Measurements from ENCODE around the gene COL18A1.
A peak's percentile ranks its signal among the peaks of the same experiment; 100 is the strongest.

The COL18A1 gene

GRCh38 chr21:45537746-45538291 lies 132.9 kb downstream of the COL18A1 start:
- Histone ChIP-seq H3K27me3 (ENCODE audit: control insufficient read depth in 1 of 2, insufficient read depth in 2 of 2, low read length in 2 of 2) (no peaks in the 10 kb centered on the region), H3K9me3 (ENCODE audit: control insufficient read depth in 1 of 2, low read length in 2 of 2) (no peaks in the 10 kb centered on the region), H3K4me1 (ENCODE audit: control insufficient read depth in 1 of 2, insufficient read depth in 2 of 2, low read length in 2 of 2) (peaks cover 39 to 47% of the 10 kb centered on the region in 2 donors), H3K9ac (ENCODE audit: low read depth in 1 of 2, low read length in 2 of 2) (no peak overlapping the region), H3K27ac (ENCODE audit: low read depth, low read length) (no peak overlapping the region), H3K4me3 (ENCODE audit: low read depth in 1 of 2, low read length in 2 of 2) (no peak overlapping the region), H3K36me3 (ENCODE audit: control insufficient read depth in 1 of 2, insufficient read depth in 2 of 2, low read length in 2 of 2) (no peaks in the 10 kb centered on the region)

GRCh38 chr21:45538381-45539045 lies 133.5 kb downstream of the COL18A1 start:
- Histone ChIP-seq H3K27ac (ENCODE audit: low read depth, low read length) (peak overlapping the region; percentile 36), H3K4me1 (ENCODE audit: control insufficient read depth in 1 of 2, insufficient read depth in 2 of 2, low read length in 2 of 2) (peaks cover 32 to 40% of the 10 kb centered on the region in 2 donors), H3K36me3 (ENCODE audit: control insufficient read depth in 1 of 2, insufficient read depth in 2 of 2, low read length in 2 of 2) (no peaks in the 10 kb centered on the region), H3K4me3 (ENCODE audit: low read depth in 1 of 2, low read length in 2 of 2) (no peak overlapping the region), H3K27me3 (ENCODE audit: control insufficient read depth in 1 of 2, insufficient read depth in 2 of 2, low read length in 2 of 2) (no peaks in the 10 kb centered on the region), H3K9ac (ENCODE audit: low read depth in 1 of 2, low read length in 2 of 2) (no peak overlapping the region), H3K9me3 (ENCODE audit: control insufficient read depth in 1 of 2, low read length in 2 of 2) (no peaks in the 10 kb centered on the region)

GRCh38 chr21:45539046-45539795 lies 134.3 kb downstream of the COL18A1 start:
- H3K9ac ChIP-seq (ENCODE audit: low read depth in 1 of 2, low read length in 2 of 2): no peak overlapping the region
- H3K27ac ChIP-seq (ENCODE audit: low read depth, low read length): peak overlapping the region; percentile 36
- no peaks in the 10 kb centered on the region for H3K36me3 ChIP-seq (ENCODE audit: control insufficient read depth in 1 of 2, insufficient read depth in 2 of 2, low read length in 2 of 2)
- H3K9me3 ChIP-seq (ENCODE audit: control insufficient read depth in 1 of 2, low read length in 2 of 2): no peaks in the 10 kb centered on the region
- H3K27me3 ChIP-seq (ENCODE audit: control insufficient read depth in 1 of 2, insufficient read depth in 2 of 2, low read length in 2 of 2): no peaks in the 10 kb centered on the region
- no peak overlapping the region for H3K4me3 ChIP-seq (ENCODE audit: low read depth in 1 of 2, low read length in 2 of 2)
- H3K4me1 ChIP-seq (ENCODE audit: control insufficient read depth in 1 of 2, insufficient read depth in 2 of 2, low read length in 2 of 2): peaks cover 25 to 33% of the 10 kb centered on the region in 2 donors

GRCh38 chr21:45539796-45540600 lies 135.0 kb downstream of the COL18A1 start:
- no peak overlapping the region for H3K9ac ChIP-seq (ENCODE audit: low read depth in 1 of 2, low read length in 2 of 2)
- H3K4me3 ChIP-seq (ENCODE audit: low read depth in 1 of 2, low read length in 2 of 2): no peak overlapping the region
- H3K4me1 ChIP-seq (ENCODE audit: control insufficient read depth in 1 of 2, insufficient read depth in 2 of 2, low read length in 2 of 2): peaks cover 20 to 25% of the 10 kb centered on the region in 2 donors
- no peaks in the 10 kb centered on the region for H3K9me3 ChIP-seq (ENCODE audit: control insufficient read depth in 1 of 2, low read length in 2 of 2)
- no peaks in the 10 kb centered on the region for H3K27me3 ChIP-seq (ENCODE audit: control insufficient read depth in 1 of 2, insufficient read depth in 2 of 2, low read length in 2 of 2)
- no peaks in the 10 kb centered on the region for H3K36me3 ChIP-seq (ENCODE audit: control insufficient read depth in 1 of 2, insufficient read depth in 2 of 2, low read length in 2 of 2)
- no peak overlapping the region for H3K27ac ChIP-seq (ENCODE audit: low read depth, low read length)

GRCh38 chr21:45540601-45540970 lies 135.6 kb downstream of the COL18A1 start:
- Histone ChIP-seq H3K27ac (ENCODE audit: low read depth, low read length) (no peak overlapping the region), H3K4me1 (ENCODE audit: control insufficient read depth in 1 of 2, insufficient read depth in 2 of 2, low read length in 2 of 2) (peaks cover 20 to 21% of the 10 kb centered on the region in 2 donors), H3K9ac (ENCODE audit: low read depth in 1 of 2, low read length in 2 of 2) (peak overlapping the region in 1 of 2 donors; percentile 52), H3K4me3 (ENCODE audit: low read depth in 1 of 2, low read length in 2 of 2) (no peak overlapping the region), H3K9me3 (ENCODE audit: control insufficient read depth in 1 of 2, low read length in 2 of 2) (no peaks in the 10 kb centered on the region), H3K36me3 (ENCODE audit: control insufficient read depth in 1 of 2, insufficient read depth in 2 of 2, low read length in 2 of 2) (no peaks in the 10 kb centered on the region), H3K27me3 (ENCODE audit: control insufficient read depth in 1 of 2, insufficient read depth in 2 of 2, low read length in 2 of 2) (no peaks in the 10 kb centered on the region)

- H3K27ac ChIP-seq (ENCODE audit: low read depth, low read length): peak overlapping the region; percentile 25
- H3K4me1 ChIP-seq (ENCODE audit: control insufficient read depth in 1 of 2, insufficient read depth in 2 of 2, low read length in 2 of 2): peaks cover 20 to 21% of the 10 kb centered on the region in 2 donors
- no peaks in the 10 kb centered on the region for H3K9me3 ChIP-seq (ENCODE audit: control insufficient read depth in 1 of 2, low read length in 2 of 2)
- H3K9ac ChIP-seq (ENCODE audit: low read depth in 1 of 2, low read length in 2 of 2): peak overlapping the region; percentile 43 to 52
- no peaks in the 10 kb centered on the region for H3K27me3 ChIP-seq (ENCODE audit: control insufficient read depth in 1 of 2, insufficient read depth in 2 of 2, low read length in 2 of 2)
- no peaks in the 10 kb centered on the region for H3K36me3 ChIP-seq (ENCODE audit: control insufficient read depth in 1 of 2, insufficient read depth in 2 of 2, low read length in 2 of 2)
- peak overlapping the region; percentile 61 for H3K4me3 ChIP-seq (ENCODE audit: low read depth in 1 of 2, low read length in 2 of 2)
Observed at GRCh38 chr21:45541221-45542039, 136.5 kb downstream of the COL18A1 start.

- H3K27ac ChIP-seq (ENCODE audit: low read depth, low read length): peak within 1 kb of the TSS; percentile 42
- H3K4me3 ChIP-seq (ENCODE audit: low read depth in 1 of 2, low read length in 2 of 2): peak within 1 kb of the TSS; percentile 61
- no peaks in the 10 kb centered on the region for H3K27me3 ChIP-seq (ENCODE audit: control insufficient read depth in 1 of 2, insufficient read depth in 2 of 2, low read length in 2 of 2)
- no peaks in the 10 kb centered on the region for H3K36me3 ChIP-seq (ENCODE audit: control insufficient read depth in 1 of 2, insufficient read depth in 2 of 2, low read length in 2 of 2)
- peaks cover 20 to 21% of the 10 kb centered on the region in 2 donors for H3K4me1 ChIP-seq (ENCODE audit: control insufficient read depth in 1 of 2, insufficient read depth in 2 of 2, low read length in 2 of 2)
- H3K9ac ChIP-seq (ENCODE audit: low read depth in 1 of 2, low read length in 2 of 2): peak within 1 kb of the TSS; percentile 43 to 52
- no peaks in the 10 kb centered on the region for H3K9me3 ChIP-seq (ENCODE audit: control insufficient read depth in 1 of 2, low read length in 2 of 2)
Observed at GRCh38 chr21:45542242-45542666, 137.3 kb downstream of the COL18A1 start, which contains the start of gene SLC19A1. Gene SLC19A1, minus strand, starts transcription at chr21:45542440. Its CDS starts 4,481 bp downstream, at chr21:45537959.

GRCh38 chr21:45542667-45543370 lies 137.9 kb downstream of the COL18A1 start:
- Histone ChIP-seq H3K4me3 (ENCODE audit: low read depth in 1 of 2, low read length in 2 of 2) (peak overlapping the region; percentile 36 to 50), H3K27ac (ENCODE audit: low read depth, low read length) (no peak overlapping the region), H3K9me3 (ENCODE audit: control insufficient read depth in 1 of 2, low read length in 2 of 2) (no peaks in the 10 kb centered on the region), H3K9ac (ENCODE audit: low read depth in 1 of 2, low read length in 2 of 2) (peak overlapping the region in 1 of 2 donors; percentile 18), H3K4me1 (ENCODE audit: control insufficient read depth in 1 of 2, insufficient read depth in 2 of 2, low read length in 2 of 2) (peaks cover 20 to 21% of the 10 kb centered on the region in 2 donors), H3K27me3 (ENCODE audit: control insufficient read depth in 1 of 2, insufficient read depth in 2 of 2, low read length in 2 of 2) (no peaks in the 10 kb centered on the region), H3K36me3 (ENCODE audit: control insufficient read depth in 1 of 2, insufficient read depth in 2 of 2, low read length in 2 of 2) (no peaks in the 10 kb centered on the region)

GRCh38 chr21:45543371-45543709 lies 138.4 kb downstream of the COL18A1 start:
- Histone ChIP-seq H3K9me3 (ENCODE audit: control insufficient read depth in 1 of 2, low read length in 2 of 2) (no peaks in the 10 kb centered on the region), H3K27ac (ENCODE audit: low read depth, low read length) (no peak overlapping the region), H3K4me3 (ENCODE audit: low read depth in 1 of 2, low read length in 2 of 2) (no peak overlapping the region), H3K9ac (ENCODE audit: low read depth in 1 of 2, low read length in 2 of 2) (peak overlapping the region in 1 of 2 donors; percentile 18), H3K27me3 (ENCODE audit: control insufficient read depth in 1 of 2, insufficient read depth in 2 of 2, low read length in 2 of 2) (no peaks in the 10 kb centered on the region), H3K36me3 (ENCODE audit: control insufficient read depth in 1 of 2, insufficient read depth in 2 of 2, low read length in 2 of 2) (no peaks in the 10 kb centered on the region), H3K4me1 (ENCODE audit: control insufficient read depth in 1 of 2, insufficient read depth in 2 of 2, low read length in 2 of 2) (peaks cover 19 to 20% of the 10 kb centered on the region in 2 donors)
